Left ventricle myocardium inferior (tissue), 1 donor: ENCODE measurements around the gene PRR16. TPM values are rescaled to one million over a fixed set of nuclear protein-coding genes. Genes with fewer than 3 reads are reported as not detected.

Experiments
- DNase-seq: peaks from one replicate; pipeline ENCODE4 v3.0.0-alpha.2; 2020
- H3K27ac ChIP-seq: fragments of 200-600 bp; replicated peaks from 2 replicates; pipeline ENCODE4 v1.8.0; 2021
- H3K27me3 ChIP-seq: fragments of 200-600 bp; 2 replicates; pipeline ENCODE4 v1.8.0; 2021; ENCODE audit warnings: low read depth
- H3K36me3 ChIP-seq: fragments of 200-600 bp; 2 replicates; pipeline ENCODE4 v1.8.0; 2021
- H3K4me1 ChIP-seq: fragments of 200-600 bp; 2 replicates; pipeline ENCODE4 v1.8.0; 2021
- H3K4me3 ChIP-seq: fragments of 200-600 bp; 2 replicates; pipeline ENCODE4 v1.8.0; 2021; ENCODE audit warnings: mild to moderate bottlenecking, moderate library complexity
- H3K9me3 ChIP-seq: fragments of 200-600 bp; replicated peaks from 2 replicates; pipeline ENCODE4 v1.8.0; 2021
- CTCF ChIP-seq: fragments of 200-600 bp; IDR thresholded peaks from 2 replicates; pipeline ENCODE4 v1.8.0; 2021; ENCODE audit warnings: antibody characterized with exemption, mild to moderate bottlenecking, borderline replicate concordance
- intact Hi-C: fragments of 100-400 bp; cut with micrococcal nuclease; formaldehyde crosslinking; loops from one replicate; pipeline ENCODE4 v1.11.0; 2022
- total RNA-seq: library from RNA; stranded (reverse); fragmentation: NEBNext Ultra II Directional; extraction: Animal tissue kit (Norgen Biotek cat#: 25700); gene quantifications from one replicate; pipeline ENCODE4 v1.2.1, GENCODE V29; 2021
- donor health status: DM: no; HTN: yes; CAD: no; lungs with severe emphysema.

PRR16 gene
- total RNA-seq, 1 donor from 2014 or later: 15.3 TPM

DNA sequence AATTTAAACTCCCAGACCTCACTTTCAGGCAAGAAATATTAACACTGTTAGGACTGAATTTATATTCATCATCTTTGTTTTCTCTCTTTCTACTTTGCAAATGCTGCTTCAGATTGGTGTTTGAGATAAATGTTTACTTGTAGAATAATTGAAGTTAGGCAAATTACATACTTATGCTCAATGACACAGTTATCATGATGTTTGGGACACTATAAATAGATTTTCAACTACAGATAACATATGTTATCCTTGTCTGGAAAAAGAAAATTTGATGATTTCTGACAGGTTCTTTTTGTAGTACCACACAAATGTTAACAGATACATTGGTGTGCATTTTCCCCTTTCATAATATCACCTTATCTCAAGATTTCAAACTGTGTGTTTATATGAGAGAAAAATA, 7.9 kb downstream of the PRR16 start:
- no peak for TF ChIP-seq CTCF
- no peaks in the 10 kb centered on the region for H3K9me3 ChIP-seq
- H3K4me1 ChIP-seq: peaks cover 25% of the 10 kb centered on the region
- no peak for DNase-seq
- no peaks in the 10 kb centered on the region for H3K27me3 ChIP-seq
- intact Hi-C loops: loop anchor here (2.0 kb wide), 1 partner anchor 27 kb away; no protein-coding TSS in a partner anchor
- no peaks in the 10 kb centered on the region for H3K36me3 ChIP-seq
- H3K4me3 ChIP-seq: no peak overlapping the region
- H3K27ac ChIP-seq: no peak overlapping the region

DNA sequence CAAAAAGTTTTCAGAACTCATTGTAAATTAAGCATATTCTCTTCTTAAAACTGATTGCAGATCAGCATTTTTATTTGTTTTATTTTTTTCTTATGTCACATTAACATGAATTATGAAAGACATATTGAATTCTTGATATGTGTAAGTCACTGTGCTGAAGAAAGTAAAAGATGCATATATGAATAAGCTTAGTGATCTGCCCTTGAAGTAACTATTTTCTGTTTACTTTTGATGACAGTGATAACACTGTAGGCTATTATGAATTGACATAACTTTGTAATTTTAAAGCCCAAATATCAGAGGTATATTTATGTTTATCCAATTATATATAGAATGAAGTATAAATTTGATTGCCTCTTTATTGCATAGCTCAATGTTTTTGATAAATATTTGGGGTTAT, 8.8 kb downstream of the PRR16 start:
- peaks cover 16% of the 10 kb centered on the region for H3K4me1 ChIP-seq
- intact Hi-C loops: no loop called here
- no peaks in the 10 kb centered on the region for H3K9me3 ChIP-seq
- no peaks in the 10 kb centered on the region for H3K27me3 ChIP-seq
- DNase-seq: no peak
- H3K4me3 ChIP-seq: no peak overlapping the region
- no peak for TF ChIP-seq CTCF
- no peaks in the 10 kb centered on the region for H3K36me3 ChIP-seq
- no peak overlapping the region for H3K27ac ChIP-seq

DNA sequence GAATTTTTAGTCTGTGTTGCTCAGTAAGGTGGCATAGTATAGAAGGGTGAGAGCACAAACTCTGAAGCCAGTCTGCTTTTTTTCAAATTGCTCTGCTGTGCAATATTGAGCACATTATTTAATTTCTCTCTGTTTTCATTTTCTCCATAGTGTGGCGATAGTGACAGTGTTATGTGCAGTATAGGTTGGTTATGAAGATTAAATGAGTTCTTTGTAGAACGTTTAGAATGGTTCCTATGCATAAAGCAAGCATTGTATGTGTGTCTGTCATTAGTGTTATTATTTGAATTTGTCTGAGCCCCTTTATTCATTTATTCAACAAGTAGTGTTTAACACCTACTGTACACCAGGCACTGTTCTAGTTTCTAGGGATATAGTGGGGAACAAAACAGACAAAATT, 9.2 kb downstream of the PRR16 start:
- Histone ChIP-seq H3K27me3 (no peaks in the 10 kb centered on the region), H3K4me1 (peaks cover 12% of the 10 kb centered on the region), H3K4me3 (no peak overlapping the region), H3K27ac (no peak overlapping the region), H3K9me3 (no peaks in the 10 kb centered on the region), H3K36me3 (no peaks in the 10 kb centered on the region)
- TF ChIP-seq CTCF: no peak
- no peak for DNase-seq
- intact Hi-C loops: no loop called here

DNA sequence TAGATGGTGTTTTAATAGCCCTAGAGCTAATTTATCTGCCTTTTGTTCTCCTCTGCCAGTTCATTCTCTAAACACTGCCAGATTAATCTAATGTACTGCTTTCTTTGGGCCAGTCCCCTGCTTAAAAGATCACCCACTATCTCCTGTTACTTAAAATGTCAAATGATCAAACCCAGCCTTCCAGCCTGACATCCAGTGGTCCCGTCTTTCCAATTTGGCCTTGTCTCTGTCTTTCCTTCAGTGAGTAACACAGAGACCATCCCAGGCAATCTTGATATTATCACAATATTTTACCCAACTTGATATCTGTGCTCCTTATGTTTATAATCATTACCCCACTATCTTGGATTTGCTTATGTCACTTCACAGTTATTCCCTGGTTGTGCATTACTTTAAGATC, 12.0 kb downstream of the PRR16 start:
- H3K36me3 ChIP-seq: no peaks in the 10 kb centered on the region
- intact Hi-C loops: no loop called here

GRCh38 chr5:120479066-120479465, 15.0 kb downstream of the PRR16 start:
- DNase-seq: no peak
- no peak for TF ChIP-seq CTCF
- intact Hi-C loops: no loop called here

More for the DNA sequence above, 12.0 kb downstream of the PRR16 start:
- DNase-seq: no peak
- Histone ChIP-seq H3K4me1 (peaks cover 8% of the 10 kb centered on the region), H3K27me3 (no peaks in the 10 kb centered on the region), H3K27ac (no peak overlapping the region), H3K4me3 (no peak overlapping the region), H3K9me3 (no peaks in the 10 kb centered on the region)
- TF ChIP-seq CTCF: no peak

More at GRCh38 chr5:120479066-120479465, 15.0 kb downstream of the PRR16 start:
- no peaks in the 10 kb centered on the region for H3K36me3 ChIP-seq
- peaks cover 8% of the 10 kb centered on the region for H3K4me1 ChIP-seq
- H3K27me3 ChIP-seq: no peaks in the 10 kb centered on the region
- no peak overlapping the region for H3K27ac ChIP-seq
- no peaks in the 10 kb centered on the region for H3K9me3 ChIP-seq
- H3K4me3 ChIP-seq: no peak overlapping the region
